ENCODE data around the gene ENDOV. TPM values are rescaled to one million over a fixed set of nuclear protein-coding genes. Genes with fewer than 3 reads are reported as not detected.

Gene ENDOV
- total and polyA plus RNA-seq, 4 donors: 5.7 to 11.9 (median 8.3) TPM

- TF ChIP-seq, protein P1, sequence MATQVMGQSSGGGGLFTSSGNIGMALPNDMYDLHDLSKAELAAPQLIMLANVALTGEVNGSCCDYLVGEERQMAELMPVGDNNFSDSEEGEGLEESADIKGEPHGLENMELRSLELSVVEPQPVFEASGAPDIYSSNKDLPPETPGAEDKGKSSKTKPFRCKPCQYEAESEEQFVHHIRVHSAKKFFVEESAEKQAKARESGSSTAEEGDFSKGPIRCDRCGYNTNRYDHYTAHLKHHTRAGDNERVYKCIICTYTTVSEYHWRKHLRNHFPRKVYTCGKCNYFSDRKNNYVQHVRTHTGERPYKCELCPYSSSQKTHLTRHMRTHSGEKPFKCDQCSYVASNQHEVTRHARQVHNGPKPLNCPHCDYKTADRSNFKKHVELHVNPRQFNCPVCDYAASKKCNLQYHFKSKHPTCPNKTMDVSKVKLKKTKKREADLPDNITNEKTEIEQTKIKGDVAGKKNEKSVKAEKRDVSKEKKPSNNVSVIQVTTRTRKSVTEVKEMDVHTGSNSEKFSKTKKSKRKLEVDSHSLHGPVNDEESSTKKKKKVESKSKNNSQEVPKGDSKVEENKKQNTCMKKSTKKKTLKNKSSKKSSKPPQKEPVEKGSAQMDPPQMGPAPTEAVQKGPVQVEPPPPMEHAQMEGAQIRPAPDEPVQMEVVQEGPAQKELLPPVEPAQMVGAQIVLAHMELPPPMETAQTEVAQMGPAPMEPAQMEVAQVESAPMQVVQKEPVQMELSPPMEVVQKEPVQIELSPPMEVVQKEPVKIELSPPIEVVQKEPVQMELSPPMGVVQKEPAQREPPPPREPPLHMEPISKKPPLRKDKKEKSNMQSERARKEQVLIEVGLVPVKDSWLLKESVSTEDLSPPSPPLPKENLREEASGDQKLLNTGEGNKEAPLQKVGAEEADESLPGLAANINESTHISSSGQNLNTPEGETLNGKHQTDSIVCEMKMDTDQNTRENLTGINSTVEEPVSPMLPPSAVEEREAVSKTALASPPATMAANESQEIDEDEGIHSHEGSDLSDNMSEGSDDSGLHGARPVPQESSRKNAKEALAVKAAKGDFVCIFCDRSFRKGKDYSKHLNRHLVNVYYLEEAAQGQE (IDR thresholded peaks at IDR 0.05): no peak
- TF ChIP-seq HNF4G (IDR thresholded peaks at IDR 0.05) (no peak), FOXA2 (IDR thresholded peaks at IDR 0.05) (no peak), RXRA (IDR thresholded peaks at IDR 0.05) (no peak), YY1 (IDR thresholded peaks at IDR 0.05) (no peak), TAF1 (conservative IDR thresholded peaks at IDR 0.05) (no peak), GABPA (IDR thresholded peaks at IDR 0.05 in 1 of 2, conservative IDR thresholded peaks at IDR 0.05 in 1 of 2) (no peak), EGR1 (IDR thresholded peaks at IDR 0.05; ENCODE audit: low read depth in 2 of 2) (no peak), CTCF (IDR thresholded peaks at IDR 0.05; ENCODE audit: low read depth, low read length, missing input control) (no peak), NR2F2 (IDR thresholded peaks at IDR 0.05) (no peak), HNF4A (conservative IDR thresholded peaks at IDR 0.05) (no peak), ATF3 (IDR thresholded peaks at IDR 0.05) (no peak), FOXA1 (IDR thresholded peaks at IDR 0.05) (no peak), JUND (IDR thresholded peaks at IDR 0.05) (no peak), SP1 (IDR thresholded peaks at IDR 0.05) (no peak), RAD21 (IDR thresholded peaks at IDR 0.05) (no peak)
- TF ChIP-seq, protein P2, sequence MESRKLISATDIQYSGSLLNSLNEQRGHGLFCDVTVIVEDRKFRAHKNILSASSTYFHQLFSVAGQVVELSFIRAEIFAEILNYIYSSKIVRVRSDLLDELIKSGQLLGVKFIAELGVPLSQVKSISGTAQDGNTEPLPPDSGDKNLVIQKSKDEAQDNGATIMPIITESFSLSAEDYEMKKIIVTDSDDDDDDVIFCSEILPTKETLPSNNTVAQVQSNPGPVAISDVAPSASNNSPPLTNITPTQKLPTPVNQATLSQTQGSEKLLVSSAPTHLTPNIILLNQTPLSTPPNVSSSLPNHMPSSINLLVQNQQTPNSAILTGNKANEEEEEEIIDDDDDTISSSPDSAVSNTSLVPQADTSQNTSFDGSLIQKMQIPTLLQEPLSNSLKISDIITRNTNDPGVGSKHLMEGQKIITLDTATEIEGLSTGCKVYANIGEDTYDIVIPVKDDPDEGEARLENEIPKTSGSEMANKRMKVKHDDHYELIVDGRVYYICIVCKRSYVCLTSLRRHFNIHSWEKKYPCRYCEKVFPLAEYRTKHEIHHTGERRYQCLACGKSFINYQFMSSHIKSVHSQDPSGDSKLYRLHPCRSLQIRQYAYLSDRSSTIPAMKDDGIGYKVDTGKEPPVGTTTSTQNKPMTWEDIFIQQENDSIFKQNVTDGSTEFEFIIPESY (IDR thresholded peaks at IDR 0.05): no peak
- TF ChIP-seq, protein P3, sequence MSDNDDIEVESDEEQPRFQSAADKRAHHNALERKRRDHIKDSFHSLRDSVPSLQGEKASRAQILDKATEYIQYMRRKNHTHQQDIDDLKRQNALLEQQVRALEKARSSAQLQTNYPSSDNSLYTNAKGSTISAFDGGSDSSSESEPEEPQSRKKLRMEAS (IDR thresholded peaks at IDR 0.05): no peak
- Histone ChIP-seq H3K9me3 (ENCODE audit: control insufficient read depth in 4 of 4, low read length in 3 of 4) (no peaks in the 10 kb centered on the region), H3K27ac (ENCODE audit: low read depth in 1 of 2, low read length in 2 of 2) (no peak within 1 kb of the TSS), H3K4me1 (ENCODE audit: control insufficient read depth in 4 of 4, insufficient read depth in 4 of 4, low read length in 3 of 4) (peaks cover 11 to 32% (median 24%) of the 10 kb centered on the region in 4 donors), H3K9ac (ENCODE audit: low read depth in 1 of 2, low read length in 2 of 2) (no peak within 1 kb of the TSS), H3K36me3 (ENCODE audit: control insufficient read depth in 4 of 4, insufficient read depth in 3 of 4, low read depth in 1 of 4, low read length in 3 of 4) (no peaks in the 10 kb centered on the region), H3K4me3 (ENCODE audit: low read depth in 1 of 3, low read length in 3 of 3) (peak within 1 kb of the TSS in 1 of 3 donors; percentile 40), H3K27me3 (ENCODE audit: control insufficient read depth in 4 of 4, insufficient read depth in 4 of 4, low read length in 3 of 4) (peaks cover 0 to 20% (median 8%) of the 10 kb centered on the region in 4 donors)
- DNase-seq (ENCODE audit: low spot score): no peak
- 2% methylated on average over 136 of the region's 136 CpGs for WGBS
Measured at GRCh38 chr17:80475910-80476876, 61.2 kb downstream of the ENDOV start, which contains the start of gene NPTX1. Gene NPTX1, minus strand, starts transcription at chr17:80476607. Its CDS starts 161 bp downstream, at chr17:80476446.

Measured in liver (tissue), 9 donors.